ENCODE data around the gene PTGS2.

GRCh38 chr1:186626356-186626932, 53.8 kb downstream of the PTGS2 start:
- TF ChIP-seq CTCF (IDR thresholded peaks at IDR 0.05) (no peak), POLR2AphosphoS5 (IDR thresholded peaks at IDR 0.05) (no peak), EP300 (IDR thresholded peaks at IDR 0.05; ENCODE audit: low read depth) (no peak), POLR2A (IDR thresholded peaks at IDR 0.05) (no peak)

All from transverse colon (tissue), 4 donors.